Articular chondrocyte of knee joint (primary cell): ENCODE results near the gene UBE2V1. TPM values are rescaled to one million over a fixed set of nuclear protein-coding genes. Genes with fewer than 3 reads are reported as not detected.

Experiments used
- total RNA-seq: library from RNA; depleted of rRNA; stranded (reverse); fragments of >200 nt; gene quantifications from 2 replicates; pipeline ENCODE4 v1.2.3, GENCODE V29; 2012

The UBE2V1 gene
- total RNA-seq = 95.7 and 105 TPM in 2 replicates

DNA sequence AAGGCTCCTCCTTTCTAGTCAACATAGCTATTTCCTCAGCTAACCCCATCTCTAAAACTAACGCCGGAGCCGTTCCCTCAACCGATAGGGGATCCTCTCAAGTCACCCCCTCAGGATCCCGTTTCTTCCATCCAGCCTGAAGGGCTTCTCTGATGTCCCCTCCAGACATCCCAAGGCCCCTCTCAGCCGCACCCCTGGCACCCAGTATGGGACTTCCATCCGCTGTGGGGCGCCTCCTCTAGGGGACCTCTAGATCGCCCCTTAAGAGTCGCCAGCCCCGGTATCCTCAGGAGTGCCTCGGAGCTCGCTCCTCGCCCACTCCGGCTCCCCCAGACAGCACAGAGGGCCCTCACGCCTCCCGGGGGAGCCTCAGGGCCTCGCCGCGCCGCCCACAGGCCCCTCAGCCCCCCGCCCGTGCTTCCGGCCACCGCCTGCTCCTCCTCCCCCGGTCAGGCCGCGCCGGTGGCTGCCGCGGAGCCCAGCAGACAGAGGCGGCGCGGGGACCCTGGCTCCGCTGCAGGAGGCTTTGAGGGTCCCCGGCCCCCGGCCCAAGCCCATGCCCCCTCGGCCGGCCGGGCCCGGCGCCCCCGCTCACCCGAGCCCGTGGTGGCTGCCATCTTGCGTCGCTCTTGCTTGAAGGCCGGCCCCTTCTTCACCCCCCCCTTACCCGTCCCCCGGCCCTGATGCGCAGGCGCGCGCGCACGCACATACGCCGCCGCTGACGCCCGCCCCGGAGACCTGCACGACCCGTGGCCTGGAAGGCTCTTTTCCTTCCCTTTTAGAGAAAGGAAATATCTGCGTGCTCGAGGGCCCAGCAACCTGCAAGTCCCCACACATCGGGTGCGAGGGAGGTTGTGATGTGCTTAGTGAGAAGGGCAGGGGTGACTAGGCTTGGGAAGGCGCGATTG, at the start of gene UBE2V1:
TSS of gene UBE2V1 (minus strand) at position 639 of the 908 bp plus-strand sequence. CDS start at position 617, 22 bp downstream.

DNA sequence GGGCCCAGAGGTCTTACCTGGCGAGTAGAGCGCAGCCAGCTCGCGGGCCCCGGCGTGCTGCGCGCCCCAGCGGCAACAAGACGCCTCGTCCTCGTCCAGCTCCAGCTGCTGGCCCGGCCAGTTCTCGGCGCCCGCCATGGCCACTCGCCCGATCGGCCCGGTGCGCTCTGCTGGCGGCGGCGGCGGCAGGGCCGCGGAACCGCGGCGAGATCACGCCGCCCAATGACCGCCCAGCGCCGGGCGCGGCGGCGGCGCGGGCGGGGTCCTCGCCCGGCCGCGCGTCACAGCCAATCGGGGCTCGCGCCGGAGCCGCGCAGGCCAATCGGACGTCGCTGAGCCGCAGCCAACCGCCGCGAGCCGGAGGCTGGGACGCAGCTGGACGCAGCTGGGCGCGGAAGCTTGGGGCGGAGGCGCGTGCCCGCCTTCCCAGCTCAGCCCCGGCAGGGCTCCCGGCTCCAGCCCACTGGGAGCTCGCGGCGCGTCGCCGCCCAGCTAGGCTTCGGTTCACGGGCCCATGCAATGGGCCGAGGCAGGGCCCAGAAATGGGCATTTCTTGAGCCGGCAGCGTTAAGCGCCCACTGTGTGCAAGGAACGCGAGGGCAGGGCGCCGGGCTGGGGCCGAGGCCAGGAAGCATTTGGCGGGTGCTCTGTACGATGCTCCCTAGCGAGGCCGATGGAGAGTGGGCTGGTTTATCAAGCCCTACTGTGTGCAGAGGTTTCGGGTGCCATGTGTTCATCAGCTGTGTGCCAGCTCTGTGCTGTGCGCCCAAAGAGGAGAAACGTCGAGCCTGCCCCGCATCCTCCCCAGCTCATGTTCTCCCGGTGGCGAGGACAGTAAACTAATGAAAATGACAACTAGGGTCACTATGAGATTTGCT, 40.8 kb upstream of the UBE2V1 start, which contains the start of gene PEDS1:
TSS of gene PEDS1 (minus strand) at position 224 of the 878 bp plus-strand sequence. CDS start at position 138, 86 bp downstream.

Other genes starting within 250 kb of the UBE2V1 start
- 3.1 and 3.5 TPM in 2 replicates for gene SPATA2, start 197.6 kb downstream of the UBE2V1 start, total RNA-seq
- 72.4 and 89.9 TPM in 2 replicates for gene RNF114, start 176.8 kb downstream of the UBE2V1 start, total RNA-seq
- 2.7 and 4.6 TPM in 2 replicates for gene SNAI1, start 130.2 kb downstream of the UBE2V1 start, total RNA-seq
- gene PEDS1, start 40.6 kb upstream of the UBE2V1 start, total RNA-seq = 19.5 and 24.0 TPM in 2 replicates
- 41.2 and 54.5 TPM in 2 replicates for gene CEBPB, start 77.7 kb upstream of the UBE2V1 start, total RNA-seq